A549 (cell line): ENCODE results near the gene RYR3. TPM values are rescaled to one million over a fixed set of nuclear protein-coding genes. Genes with fewer than 3 reads are reported as not detected.

Experiments
- ATAC-seq, 2 experiments: fragments of 200-7000 bp in 1 of 2; fragments of >200 bp in 1 of 2; cut with Nextera tagmentation in 1 of 2; cut with Tn5 transposase in 1 of 2; 3 replicates each; pipeline versions ENCODE4 v1.8.0 to v1.9.1; 2018 to 2020; ENCODE audit warnings: mild to moderate bottlenecking in 1 of 2, moderate library complexity in 1 of 2
- CTCF ChIA-PET: fragments of 300-600 bp; sonication (Branson Sonifier 250); formaldehyde crosslinking; extraction: SDS; loops from one replicate; lab custom pipeline; 2021; ENCODE audit warnings: antibody characterized with exemption, inconsistent platforms; lab: Yijun Ruan, JAX
- POLR2A ChIA-PET: fragments of 350-600 bp; formaldehyde crosslinking; extraction: SDS; loops from one replicate; lab custom pipeline; 2021; ENCODE audit warnings: antibody characterized with exemption, inconsistent platforms; lab: Yijun Ruan, JAX
- DNase-seq, 2 experiments: peaks; one replicate each; pipeline versions ENCODE4 v3.0.0 to v3.0.0-alpha.2; 2011 to 2016; ENCODE audit warnings: low read depth in 1 of 2, low spot score in 1 of 2
- FAIRE-seq: peaks from 2 replicates; lab custom pipeline; 2011; peaks lifted over from hg19 to GRCh38; lab: Jason Lieb, UNC
- H3K27ac ChIP-seq, 2 experiments: fragments of >200 bp; sonication (Bioruptor Twin); formaldehyde crosslinking; 3 replicates each; pipeline ENCODE4 v1.5.1; 2016 to 2017
- H3K4me1 ChIP-seq: fragments of >200 bp; sonication (Bioruptor Twin); formaldehyde crosslinking; 3 replicates; pipeline ENCODE4 v1.6.1; 2016
- H3K4me2 ChIP-seq: fragments of >200 bp; sonication (Bioruptor Twin); formaldehyde crosslinking; 3 replicates; pipeline ENCODE4 v1.6.1; 2016
- H3K4me3 ChIP-seq: fragments of >200 bp; sonication (Bioruptor Twin); formaldehyde crosslinking; 3 replicates; pipeline ENCODE4 v1.5.1; 2016
- H3K9me3 ChIP-seq: fragments of >200 bp; sonication (Bioruptor Twin); formaldehyde crosslinking; 3 replicates; pipeline ENCODE4 v1.6.1; 2016
- CEBPB ChIP-seq, 2 experiments: fragments of >200 bp in 1 of 2; sonication (Bioruptor Twin) in 1 of 2; formaldehyde crosslinking in 1 of 2; IDR thresholded peaks; 2 replicates each; pipeline ENCODE4 v1.6.1; 2012 to 2016
- CHD4 ChIP-seq: fragments of 200-600 bp; sonication (generic); IDR thresholded peaks from 2 replicates; pipeline ENCODE4 v1.6.1; 2016; ENCODE audit warnings: antibody characterized with exemption, mild to moderate bottlenecking, borderline replicate concordance
- ESRRA ChIP-seq: fragments of 150-350 bp; IDR thresholded peaks from 2 replicates; pipeline ENCODE4 v1.6.1; 2014; ENCODE audit warnings: mild to moderate bottlenecking, low read length, borderline replicate concordance
- HOXA7 ChIP-seq: fragments of 250-450 bp; sonication (Bioruptor Pico); IDR thresholded peaks from 2 replicates; pipeline ENCODE4 v1.5.0; 2020; ENCODE audit warnings: mild to moderate bottlenecking, moderate library complexity
- JUN ChIP-seq, 2 experiments: fragments of >200 bp; sonication (Bioruptor Twin); formaldehyde crosslinking; IDR thresholded peaks; 2 replicates in 1 of 2; 3 replicates in 1 of 2; pipeline ENCODE4 v1.6.1; 2016 to 2017
- JUNB ChIP-seq: fragments of >200 bp; sonication (Bioruptor Twin); formaldehyde crosslinking; IDR thresholded peaks from 2 replicates; pipeline ENCODE4 v1.6.1; 2016
- NFE2L2 ChIP-seq: fragments of 150-350 bp; conservative IDR thresholded peaks from 2 replicates; pipeline ENCODE4 v1.6.1; 2014; ENCODE audit warnings: low read length
- NPAS2 ChIP-seq: fragments of 250-450 bp; sonication (Bioruptor Pico); IDR thresholded peaks from 2 replicates; pipeline ENCODE4 v1.8.0; 2022; ENCODE audit warnings: mild to moderate bottlenecking, moderate library complexity, borderline replicate concordance
- NR3C1 ChIP-seq: fragments of >200 bp; sonication (Bioruptor Twin); formaldehyde crosslinking; IDR thresholded peaks from 3 replicates; pipeline ENCODE4 v1.6.1; 2017
- PHF8 ChIP-seq: fragments of 200-600 bp; sonication (generic); IDR thresholded peaks from 2 replicates; pipeline ENCODE4 v1.6.1; 2016; ENCODE audit warnings: low read depth, mild to moderate bottlenecking, antibody characterized with exemption, moderate library complexity, borderline replicate concordance
- RCOR1 ChIP-seq: fragments of 150-350 bp; IDR thresholded peaks from 2 replicates; pipeline ENCODE4 v1.6.1; 2014; ENCODE audit warnings: antibody characterized with exemption, low read length, low read depth
- TFCP2L1 ChIP-seq: fragments of 250-450 bp; sonication (Bioruptor Pico); IDR thresholded peaks from 2 replicates; pipeline ENCODE4 v1.5.0; 2021; ENCODE audit warnings: mild to moderate bottlenecking
- ZFP36 ChIP-seq: fragments of 450-650 bp; IDR thresholded peaks from 2 replicates; pipeline ENCODE4 v1.6.1; 2014; ENCODE audit warnings: borderline replicate concordance; ENCODE audit not compliant: partially characterized antibody
- WGBS: methylation state at CpG from one replicate; pipeline ENCODE4 v1.1.6; 2017; ENCODE audit errors: missing lambda C conversion rate; 5-methylcytosine and 5-hydroxymethylcytosine counted together
- polyA plus RNA-seq, 4 experiments: library from polyadenylated mRNA; depleted of rRNA in 3 of 4; stranded (reverse); fragments of >200 nt; fragmentation: RNase III in 1 of 4; extraction: RNeasy Plus Mini Kit Qiagen cat#74134 plus additional on column Dnase treatment in 1 of 4; gene quantifications; 2 replicates in 3 of 4; 3 replicates in 1 of 4; pipeline ENCODE4 v1.2.3, GENCODE V29; 2011 to 2017
- TF ChIP-seq, protein P1 (sequence below): fragments of 150-350 bp; IDR thresholded peaks from 2 replicates; pipeline ENCODE4 v1.6.1; 2014; ENCODE audit warnings: low read depth, mild to moderate bottlenecking, low read length
- TF ChIP-seq, protein P2 (sequence below): fragments of >200 bp; sonication (Bioruptor Twin); formaldehyde crosslinking; IDR thresholded peaks from 3 replicates; pipeline ENCODE4 v1.5.1; 2016
- TF ChIP-seq, protein P3 (sequence below): fragments of 200-600 bp; sonication (generic); IDR thresholded peaks from 2 replicates; pipeline ENCODE4 v1.6.1; 2016; ENCODE audit warnings: antibody characterized with exemption, mild to moderate bottlenecking, moderate library complexity
- TF ChIP-seq, protein P4 (sequence below): fragments of >200 bp; sonication (Bioruptor Twin); formaldehyde crosslinking; IDR thresholded peaks from 3 replicates; pipeline ENCODE4 v1.6.1; 2016
- TF ChIP-seq, protein P5 (sequence below): fragments of 450-650 bp; IDR thresholded peaks from 2 replicates; pipeline ENCODE4 v1.6.1; 2014; ENCODE audit warnings: antibody characterized with exemption

Gene RYR3
- polyA plus RNA-seq, 2 of the 4 experiments (the other 2 are of a cell fraction): 0.03 TPM; not detected in 1

DNA sequence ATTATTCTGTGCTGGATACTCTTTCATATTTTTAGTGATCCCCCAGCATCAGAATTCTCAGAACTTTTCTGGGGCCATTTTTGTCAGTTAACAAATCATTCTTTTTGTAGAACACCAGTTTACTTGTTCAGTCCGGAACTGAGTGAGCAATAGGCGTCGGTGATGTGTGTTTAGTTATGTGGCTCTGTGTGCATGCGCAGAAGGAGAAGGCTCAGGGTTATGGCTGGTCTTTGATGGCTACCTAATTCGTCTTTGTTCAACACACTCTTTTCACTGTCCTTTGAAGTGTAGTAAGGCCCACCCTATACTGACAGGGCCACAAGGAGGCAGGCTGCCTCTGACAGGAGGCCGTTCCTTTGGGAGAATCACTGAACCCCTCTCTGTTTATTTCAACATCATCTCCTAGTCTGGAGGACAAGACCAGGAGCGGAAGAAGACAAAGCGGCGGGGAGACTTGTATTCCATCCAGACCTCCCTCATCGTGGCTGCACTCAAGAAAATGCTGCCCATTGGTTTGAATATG lies 499.4 kb downstream of the RYR3 start:
- Histone ChIP-seq H3K4me1 (no peaks in the 10 kb centered on the region), H3K4me3 (no peak overlapping the region), H3K9me3 (peaks cover 11% of the 10 kb centered on the region; the same call in 2 of the 3 replicates), H3K4me2 (no peak overlapping the region), H3K27ac (no peak overlapping the region)
- TF ChIP-seq NR3C1: no peak
- no peak for TF ChIP-seq PHF8
- no peak for TF ChIP-seq JUN (IDR thresholded peaks at IDR 0.05)
- no peak for TF ChIP-seq CHD4
- TF ChIP-seq, protein P1, sequence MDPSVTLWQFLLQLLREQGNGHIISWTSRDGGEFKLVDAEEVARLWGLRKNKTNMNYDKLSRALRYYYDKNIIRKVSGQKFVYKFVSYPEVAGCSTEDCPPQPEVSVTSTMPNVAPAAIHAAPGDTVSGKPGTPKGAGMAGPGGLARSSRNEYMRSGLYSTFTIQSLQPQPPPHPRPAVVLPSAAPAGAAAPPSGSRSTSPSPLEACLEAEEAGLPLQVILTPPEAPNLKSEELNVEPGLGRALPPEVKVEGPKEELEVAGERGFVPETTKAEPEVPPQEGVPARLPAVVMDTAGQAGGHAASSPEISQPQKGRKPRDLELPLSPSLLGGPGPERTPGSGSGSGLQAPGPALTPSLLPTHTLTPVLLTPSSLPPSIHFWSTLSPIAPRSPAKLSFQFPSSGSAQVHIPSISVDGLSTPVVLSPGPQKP: no peak
- no peak for TF ChIP-seq CEBPB (IDR thresholded peaks at IDR 0.05)
- TF ChIP-seq RCOR1: no peak
- ATAC-seq (no peak), DNase-seq (no peak), FAIRE-seq (no peak)
- ChIA-PET POLR2A (no interaction called here), CTCF (interaction anchor here (0.9 to 1.9 kb wide), 3 partner anchors 13 to 73 kb away, joined by 3 to 6 read pairs (median 4); no protein-coding TSS in a partner anchor)
- 58% methylated on average over 10 of the region's 10 CpGs for WGBS

DNA sequence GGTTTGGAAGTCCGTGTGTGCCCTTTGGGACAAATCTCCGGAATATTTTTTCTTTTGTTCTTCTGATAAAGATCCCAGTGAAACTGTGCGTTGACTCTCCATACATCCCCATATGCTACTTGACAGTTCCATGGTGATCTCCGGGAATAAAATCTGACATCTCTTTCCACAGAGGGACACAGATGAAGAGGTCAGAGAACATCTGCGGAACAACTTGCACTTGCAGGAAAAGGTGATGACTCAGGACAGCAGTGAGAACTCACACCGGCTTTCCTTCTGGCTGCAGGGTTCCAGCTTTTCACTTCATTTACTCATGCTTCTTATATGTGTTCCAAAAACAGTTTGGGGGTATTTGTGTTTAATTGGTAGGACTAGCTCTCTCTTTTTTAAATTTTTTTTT lies 500.0 kb downstream of the RYR3 start:
- POLR2A ChIA-PET: no interaction called here

More for the DNA sequence above, 500.0 kb downstream of the RYR3 start:
- ATAC-seq: no peak
- Histone ChIP-seq H3K4me2 (no peak overlapping the region), H3K4me1 (no peaks in the 10 kb centered on the region), H3K4me3 (no peak overlapping the region), H3K27ac (no peak overlapping the region), H3K9me3 (peaks cover 11% of the 10 kb centered on the region; the same call in 2 of the 3 replicates)
- no peak for FAIRE-seq
- WGBS: 51% methylated on average over 6 of the region's 6 CpGs
- DNase-seq: no peak
- CTCF ChIA-PET: interaction anchor here (1.2 to 1.9 kb wide), 3 partner anchors 12 to 73 kb away, joined by 3 to 6 read pairs (median 3); no protein-coding TSS in a partner anchor
- TF ChIP-seq NFE2L2: no peak
- TF ChIP-seq ESRRA: no peak
- TF ChIP-seq, protein P2, sequence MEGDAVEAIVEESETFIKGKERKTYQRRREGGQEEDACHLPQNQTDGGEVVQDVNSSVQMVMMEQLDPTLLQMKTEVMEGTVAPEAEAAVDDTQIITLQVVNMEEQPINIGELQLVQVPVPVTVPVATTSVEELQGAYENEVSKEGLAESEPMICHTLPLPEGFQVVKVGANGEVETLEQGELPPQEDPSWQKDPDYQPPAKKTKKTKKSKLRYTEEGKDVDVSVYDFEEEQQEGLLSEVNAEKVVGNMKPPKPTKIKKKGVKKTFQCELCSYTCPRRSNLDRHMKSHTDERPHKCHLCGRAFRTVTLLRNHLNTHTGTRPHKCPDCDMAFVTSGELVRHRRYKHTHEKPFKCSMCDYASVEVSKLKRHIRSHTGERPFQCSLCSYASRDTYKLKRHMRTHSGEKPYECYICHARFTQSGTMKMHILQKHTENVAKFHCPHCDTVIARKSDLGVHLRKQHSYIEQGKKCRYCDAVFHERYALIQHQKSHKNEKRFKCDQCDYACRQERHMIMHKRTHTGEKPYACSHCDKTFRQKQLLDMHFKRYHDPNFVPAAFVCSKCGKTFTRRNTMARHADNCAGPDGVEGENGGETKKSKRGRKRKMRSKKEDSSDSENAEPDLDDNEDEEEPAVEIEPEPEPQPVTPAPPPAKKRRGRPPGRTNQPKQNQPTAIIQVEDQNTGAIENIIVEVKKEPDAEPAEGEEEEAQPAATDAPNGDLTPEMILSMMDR: no peak
- TF ChIP-seq, protein P3, sequence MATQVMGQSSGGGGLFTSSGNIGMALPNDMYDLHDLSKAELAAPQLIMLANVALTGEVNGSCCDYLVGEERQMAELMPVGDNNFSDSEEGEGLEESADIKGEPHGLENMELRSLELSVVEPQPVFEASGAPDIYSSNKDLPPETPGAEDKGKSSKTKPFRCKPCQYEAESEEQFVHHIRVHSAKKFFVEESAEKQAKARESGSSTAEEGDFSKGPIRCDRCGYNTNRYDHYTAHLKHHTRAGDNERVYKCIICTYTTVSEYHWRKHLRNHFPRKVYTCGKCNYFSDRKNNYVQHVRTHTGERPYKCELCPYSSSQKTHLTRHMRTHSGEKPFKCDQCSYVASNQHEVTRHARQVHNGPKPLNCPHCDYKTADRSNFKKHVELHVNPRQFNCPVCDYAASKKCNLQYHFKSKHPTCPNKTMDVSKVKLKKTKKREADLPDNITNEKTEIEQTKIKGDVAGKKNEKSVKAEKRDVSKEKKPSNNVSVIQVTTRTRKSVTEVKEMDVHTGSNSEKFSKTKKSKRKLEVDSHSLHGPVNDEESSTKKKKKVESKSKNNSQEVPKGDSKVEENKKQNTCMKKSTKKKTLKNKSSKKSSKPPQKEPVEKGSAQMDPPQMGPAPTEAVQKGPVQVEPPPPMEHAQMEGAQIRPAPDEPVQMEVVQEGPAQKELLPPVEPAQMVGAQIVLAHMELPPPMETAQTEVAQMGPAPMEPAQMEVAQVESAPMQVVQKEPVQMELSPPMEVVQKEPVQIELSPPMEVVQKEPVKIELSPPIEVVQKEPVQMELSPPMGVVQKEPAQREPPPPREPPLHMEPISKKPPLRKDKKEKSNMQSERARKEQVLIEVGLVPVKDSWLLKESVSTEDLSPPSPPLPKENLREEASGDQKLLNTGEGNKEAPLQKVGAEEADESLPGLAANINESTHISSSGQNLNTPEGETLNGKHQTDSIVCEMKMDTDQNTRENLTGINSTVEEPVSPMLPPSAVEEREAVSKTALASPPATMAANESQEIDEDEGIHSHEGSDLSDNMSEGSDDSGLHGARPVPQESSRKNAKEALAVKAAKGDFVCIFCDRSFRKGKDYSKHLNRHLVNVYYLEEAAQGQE: no peak
- no peak for TF ChIP-seq TFCP2L1 (CRISPR knock-in tag)
- TF ChIP-seq ZFP36: no peak
- no peak for TF ChIP-seq JUNB
- TF ChIP-seq NR3C1: no peak
- no peak for TF ChIP-seq RCOR1
- TF ChIP-seq PHF8: no peak
- TF ChIP-seq, protein P4, sequence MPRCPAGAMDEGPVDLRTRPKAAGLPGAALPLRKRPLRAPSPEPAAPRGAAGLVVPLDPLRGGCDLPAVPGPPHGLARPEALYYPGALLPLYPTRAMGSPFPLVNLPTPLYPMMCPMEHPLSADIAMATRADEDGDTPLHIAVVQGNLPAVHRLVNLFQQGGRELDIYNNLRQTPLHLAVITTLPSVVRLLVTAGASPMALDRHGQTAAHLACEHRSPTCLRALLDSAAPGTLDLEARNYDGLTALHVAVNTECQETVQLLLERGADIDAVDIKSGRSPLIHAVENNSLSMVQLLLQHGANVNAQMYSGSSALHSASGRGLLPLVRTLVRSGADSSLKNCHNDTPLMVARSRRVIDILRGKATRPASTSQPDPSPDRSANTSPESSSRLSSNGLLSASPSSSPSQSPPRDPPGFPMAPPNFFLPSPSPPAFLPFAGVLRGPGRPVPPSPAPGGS: no peak
- TF ChIP-seq NPAS2 (CRISPR knock-in tag): no peak
- TF ChIP-seq HOXA7 (CRISPR knock-in tag): no peak
- TF ChIP-seq, protein P5, sequence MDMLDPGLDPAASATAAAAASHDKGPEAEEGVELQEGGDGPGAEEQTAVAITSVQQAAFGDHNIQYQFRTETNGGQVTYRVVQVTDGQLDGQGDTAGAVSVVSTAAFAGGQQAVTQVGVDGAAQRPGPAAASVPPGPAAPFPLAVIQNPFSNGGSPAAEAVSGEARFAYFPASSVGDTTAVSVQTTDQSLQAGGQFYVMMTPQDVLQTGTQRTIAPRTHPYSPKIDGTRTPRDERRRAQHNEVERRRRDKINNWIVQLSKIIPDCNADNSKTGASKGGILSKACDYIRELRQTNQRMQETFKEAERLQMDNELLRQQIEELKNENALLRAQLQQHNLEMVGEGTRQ: no peak
